ENCODE results near the gene HOMER3. TPM values are rescaled to one million over a fixed set of nuclear protein-coding genes. Genes with fewer than 3 reads are reported as not detected.

Gene HOMER3
- total RNA-seq, 2 experiments from 2014 or later = not detected

GRCh38 chr19:18895038-18895823 is 45.8 kb downstream of the HOMER3 start:
- Mint-ChIP-seq H3K36me3 (ENCODE audit: low read depth) (peaks cover 3% of the 10 kb centered on the region), H3K27me3 (ENCODE audit: low read depth) (peaks cover 25% of the 10 kb centered on the region), H3K4me3 (peak overlapping the region; percentile 18), H3K27ac (no peak overlapping the region), H3K9me3 (no peaks in the 10 kb centered on the region), H3K4me1 (ENCODE audit: low read depth) (peaks cover 5% of the 10 kb centered on the region)
- CTCF ChIA-PET = interaction anchor here (1.0 kb wide), 1 partner anchor 101 kb away, joined by 3 read pairs; no protein-coding TSS in a partner anchor
- peak; percentile 26 for DNase-seq
- intact Hi-C loops (cut with micrococcal nuclease) = no loop called here

- Mint-ChIP-seq H3K27me3 (ENCODE audit: low read depth) (peaks cover 25% of the 10 kb centered on the region), H3K9me3 (no peaks in the 10 kb centered on the region), H3K27ac (no peak overlapping the region), H3K4me1 (ENCODE audit: low read depth) (peaks cover 5% of the 10 kb centered on the region), H3K4me3 (no peak overlapping the region), H3K36me3 (ENCODE audit: low read depth) (peaks cover 3% of the 10 kb centered on the region)
- intact Hi-C loops (cut with micrococcal nuclease) = no loop called here
- CTCF ChIA-PET = interaction anchor here (1.0 kb wide), 1 partner anchor 102 kb away, joined by 3 read pairs; no protein-coding TSS in a partner anchor
- DNase-seq = no peak
These were observed 46.6 kb downstream of the HOMER3 start for GRCh38 chr19:18894254-18895037.

- H3K4me3 Mint-ChIP-seq = no peak overlapping the region
- DNase-seq = no peak
- no peak overlapping the region for H3K27ac Mint-ChIP-seq
- intact Hi-C loops (cut with micrococcal nuclease) = no loop called here
- peaks cover 25% of the 10 kb centered on the region for H3K27me3 Mint-ChIP-seq (ENCODE audit: low read depth)
- peaks cover 2% of the 10 kb centered on the region for H3K36me3 Mint-ChIP-seq (ENCODE audit: low read depth)
- H3K4me1 Mint-ChIP-seq (ENCODE audit: low read depth) = peaks cover 5% of the 10 kb centered on the region
- CTCF ChIA-PET = no interaction called here
- no peaks in the 10 kb centered on the region for H3K9me3 Mint-ChIP-seq
These were observed 47.3 kb downstream of the HOMER3 start for GRCh38 chr19:18893587-18894253.

GRCh38 chr19:18889949-18890745 is 50.9 kb downstream of the HOMER3 start:
- Mint-ChIP-seq H3K36me3 (ENCODE audit: low read depth) (no peaks in the 10 kb centered on the region), H3K4me1 (ENCODE audit: low read depth) (no peaks in the 10 kb centered on the region), H3K27me3 (ENCODE audit: low read depth) (peaks cover 11% of the 10 kb centered on the region), H3K9me3 (no peaks in the 10 kb centered on the region), H3K4me3 (no peak overlapping the region), H3K27ac (no peak overlapping the region)
- intact Hi-C loops (cut with micrococcal nuclease) = no loop called here
- CTCF ChIA-PET = no interaction called here
- no peak for DNase-seq

GRCh38 chr19:18886972-18887371 is 54.0 kb downstream of the HOMER3 start:
- Mint-ChIP-seq H3K9me3 (no peaks in the 10 kb centered on the region), H3K4me3 (no peak overlapping the region), H3K27ac (no peak overlapping the region), H3K4me1 (ENCODE audit: low read depth) (no peaks in the 10 kb centered on the region), H3K36me3 (ENCODE audit: low read depth) (no peaks in the 10 kb centered on the region), H3K27me3 (ENCODE audit: low read depth) (no peaks in the 10 kb centered on the region)
- intact Hi-C loops (cut with micrococcal nuclease) = no loop called here
- DNase-seq = no peak
- CTCF ChIA-PET = no interaction called here

- DNase-seq = no peak
- intact Hi-C loops (cut with micrococcal nuclease) = no loop called here
- Mint-ChIP-seq H3K27me3 (ENCODE audit: low read depth) (no peaks in the 10 kb centered on the region), H3K4me1 (ENCODE audit: low read depth) (no peaks in the 10 kb centered on the region), H3K36me3 (ENCODE audit: low read depth) (no peaks in the 10 kb centered on the region), H3K27ac (no peak overlapping the region), H3K4me3 (no peak overlapping the region), H3K9me3 (no peaks in the 10 kb centered on the region)
- CTCF ChIA-PET = no interaction called here
These were observed 57.3 kb downstream of the HOMER3 start for GRCh38 chr19:18883526-18884304.

GRCh38 chr19:18881491-18881890 is 59.5 kb downstream of the HOMER3 start:
- H3K36me3 Mint-ChIP-seq (ENCODE audit: low read depth) = no peaks in the 10 kb centered on the region
- DNase-seq = no peak
- no peak overlapping the region for H3K27ac Mint-ChIP-seq
- no peaks in the 10 kb centered on the region for H3K4me1 Mint-ChIP-seq (ENCODE audit: low read depth)
- H3K27me3 Mint-ChIP-seq (ENCODE audit: low read depth) = no peaks in the 10 kb centered on the region
- no peaks in the 10 kb centered on the region for H3K9me3 Mint-ChIP-seq
- CTCF ChIA-PET = no interaction called here
- intact Hi-C loops (cut with micrococcal nuclease) = no loop called here
- no peak overlapping the region for H3K4me3 Mint-ChIP-seq

- no peaks in the 10 kb centered on the region for H3K36me3 Mint-ChIP-seq (ENCODE audit: low read depth)
- CTCF ChIA-PET = interaction anchor here (1.3 kb wide), 1 partner anchor 33 kb away, joined by 4 read pairs; no protein-coding TSS in a partner anchor
- no peak overlapping the region for H3K27ac Mint-ChIP-seq
- H3K4me1 Mint-ChIP-seq (ENCODE audit: low read depth) = no peaks in the 10 kb centered on the region
- no peak overlapping the region for H3K4me3 Mint-ChIP-seq
- peak; percentile 35 for DNase-seq
- no peaks in the 10 kb centered on the region for H3K9me3 Mint-ChIP-seq
- no peaks in the 10 kb centered on the region for H3K27me3 Mint-ChIP-seq (ENCODE audit: low read depth)
- intact Hi-C loops (cut with micrococcal nuclease) = no loop called here
These were observed 61.2 kb downstream of the HOMER3 start for GRCh38 chr19:18879579-18880373.

Other genes starting within 250 kb of the HOMER3 start
- gene COMP, start 149.9 kb downstream of the HOMER3 start, total RNA-seq = not detected
- gene UPF1, start 109.3 kb downstream of the HOMER3 start, total RNA-seq = 100 to 1,000 TPM in 1 of 2 experiments, 10 to 100 TPM in 1; 95.0 to 105 TPM
- not detected for gene CERS1, start 45.1 kb downstream of the HOMER3 start, total RNA-seq
- 100 to 1,000 TPM; 199 to 200 TPM for gene COPE, start 21.8 kb downstream of the HOMER3 start, total RNA-seq
- gene DDX49, start 21.5 kb downstream of the HOMER3 start, total RNA-seq = 10 to 100 TPM; 48.3 to 50.1 TPM
- gene SUGP2, start 92.3 kb upstream of the HOMER3 start, total RNA-seq = 100 to 1,000 TPM; 149 to 154 TPM
- gene ARMC6, start 92.4 kb upstream of the HOMER3 start, total RNA-seq = 10 to 100 TPM; 24.2 to 24.6 TPM
- gene SLC25A42, start 122.8 kb upstream of the HOMER3 start, total RNA-seq = 1 to 10 TPM; 6.7 to 8.5 TPM
- 10 to 100 TPM; 18.1 to 18.3 TPM for gene TMEM161A, start 197.3 kb upstream of the HOMER3 start, total RNA-seq
- 1 to 10 TPM; 3.1 to 4.6 TPM for gene MEF2B, start 229.0 kb upstream of the HOMER3 start, total RNA-seq